Measurements from ENCODE around the gene ASCC2. TPM values are rescaled to one million over a fixed set of nuclear protein-coding genes. Genes with fewer than 3 reads are reported as not detected.
"Not testable (repeated sequence)": the region's sequence is repeated elsewhere in the genome, so short reads cannot be mapped to it uniquely, and the experiment has no call there.

ASCC2 gene
- total and polyA plus RNA-seq, 2 of the 4 experiments (the other 2 are of a cell fraction): 40.0 to 62.2 TPM

DNA sequence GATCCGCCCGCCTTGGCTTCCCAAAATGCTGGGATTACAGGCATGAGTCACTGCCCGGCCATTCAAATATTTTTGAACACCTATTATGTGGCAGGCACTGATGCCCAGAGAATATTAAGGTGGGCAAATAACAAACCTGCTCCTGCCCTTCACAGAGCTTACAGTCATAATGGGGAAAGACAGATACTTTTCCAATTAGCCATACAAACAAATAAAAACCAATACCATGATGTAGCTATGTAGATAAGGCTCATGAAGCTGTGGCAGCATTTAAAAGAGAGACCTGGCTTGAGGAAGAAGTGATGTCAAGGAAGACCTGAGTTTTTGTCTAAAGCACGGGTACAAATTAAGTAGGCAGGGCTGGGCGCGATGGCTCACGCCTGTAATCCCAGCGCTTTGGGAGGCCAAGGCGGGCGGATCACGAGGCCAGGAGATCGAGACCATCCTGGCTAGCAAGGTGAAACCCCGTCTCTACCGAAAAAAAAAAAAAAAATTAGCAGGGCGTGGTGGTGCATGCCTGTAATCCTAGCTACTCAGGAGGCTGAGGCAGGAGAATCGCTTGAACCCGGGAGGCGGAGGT lies 1.2 kb downstream of the ASCC2 start:
- ATAC-seq (ENCODE audit: low read depth); intact Hi-C loops (cut with micrococcal nuclease); H2BK5ac ChIP-seq (ENCODE audit: low read depth, low read length, poor library complexity, severe bottlenecking); H3K14ac ChIP-seq (replicated peaks; ENCODE audit: low read depth, low read length); DNase-seq; H3K27me3 ChIP-seq (ENCODE audit: control insufficient read depth, insufficient read depth, low read length); BruUV-seq (replicated peaks); H3K9ac ChIP-seq (ENCODE audit: low read depth, low read length); H4K91ac ChIP-seq (ENCODE audit: insufficient read depth, low read depth, low read length); H2AFZ ChIP-seq (replicated peaks; ENCODE audit: low read length, poor library complexity); H2AK9ac ChIP-seq (replicated peaks; ENCODE audit: low read depth, low read length, poor library complexity); H4K5ac ChIP-seq (ENCODE audit: low read depth, low read length); H3K27ac ChIP-seq (ENCODE audit: insufficient read depth, low read length); in situ Hi-C loops (cut with MboI; ENCODE audit: low sequenced_read_pairs); H3K9me3 ChIP-seq (ENCODE audit: control insufficient read depth, insufficient read depth, low read length); H3K4me1 ChIP-seq (ENCODE audit: control insufficient read depth, insufficient read depth, low read length); H2AK5ac ChIP-seq (ENCODE audit: low read depth, low read length); H3K4me3 ChIP-seq (ENCODE audit: insufficient read depth, low read depth, low read length); H3K4me2 ChIP-seq (ENCODE audit: low read depth, low read length); H4K20me1 ChIP-seq (ENCODE audit: insufficient read depth, low read length); H2BK20ac ChIP-seq (ENCODE audit: low read depth, low read length); H3K56ac ChIP-seq (ENCODE audit: extremely low read depth, insufficient read depth, low read length); H3K9me1 ChIP-seq (ENCODE audit: insufficient read depth, low read length); H3K23ac ChIP-seq (ENCODE audit: low read depth, low read length); H4K8ac ChIP-seq (ENCODE audit: low read depth in 2 of 2, low read length in 2 of 2); dilution Hi-C loops (cut with HindIII; ENCODE audit: low sequenced_read_pairs, unreplicated experiment); H3K18ac ChIP-seq (ENCODE audit: low read depth, low read length); H2BK120ac ChIP-seq (ENCODE audit: low read depth, low read length); H2BK15ac ChIP-seq (ENCODE audit: low read depth, low read length); POLR2A ChIA-PET (ENCODE audit: unreplicated experiment); H3K4ac ChIP-seq (ENCODE audit: low read depth, low read length): not testable (repeated sequence)
- peaks cover 36 to 54% of the 10 kb centered on the region in 2 experiments for H3K79me1 ChIP-seq (ENCODE audit: low read depth in 1 of 2, low read length in 2 of 2)
- 90% methylated on average over 10 of the region's 18 CpGs; no CpG with 5 or more reads in 1 of the 2 experiments for WGBS, 2 experiments (ENCODE audit: extremely low coverage in 2 of 2, insufficient read length in 1 of 2)
- CTCF ChIA-PET: interaction anchor here (0.6 kb wide), 1 partner anchor 22 kb away, joined by 5 read pairs; no protein-coding TSS in a partner anchor
- H3K36me3 ChIP-seq (ENCODE audit: control insufficient read depth, insufficient read depth, low read length): peaks cover 16% of the 10 kb centered on the region

Data from IMR-90 (cell line).